Activated CD8-positive, alpha-beta memory T cell treated with anti-CD3 and anti-CD28 coated beads, Interleukin-2, amount 50 U/mL, for 1 hour (primary cell): ENCODE measurements around the gene SNAPC4.
"Not testable (repeated sequence)": the region's sequence is repeated elsewhere in the genome, so short reads cannot be mapped to it uniquely, and the experiment has no call there.

Experiments
- DNase-seq: peaks from one replicate; pipeline ENCODE4 v3.0.0-alpha.2; 2020; ENCODE audit errors: extremely low read depth

The SNAPC4 gene

GRCh38 chr9:136358016-136358415 lies 42.0 kb downstream of the SNAPC4 start:
- no peak for DNase-seq

GRCh38 chr9:136357202-136357725 lies 42.7 kb downstream of the SNAPC4 start:
- DNase-seq = no peak

GRCh38 chr9:136355616-136356557 lies 44.1 kb downstream of the SNAPC4 start:
- no peak for DNase-seq

GRCh38 chr9:136354592-136355085 lies 45.3 kb downstream of the SNAPC4 start:
- DNase-seq = no peak

- no peak for DNase-seq
Measured at GRCh38 chr9:136353757-136354488, 46.0 kb downstream of the SNAPC4 start.

GRCh38 chr9:136353088-136353487 lies 46.9 kb downstream of the SNAPC4 start:
- no peak for DNase-seq

- no peak for DNase-seq
Measured at GRCh38 chr9:136352682-136353081, 47.3 kb downstream of the SNAPC4 start.

- not testable (repeated sequence) for DNase-seq
Measured at GRCh38 chr9:136351868-136352267, 48.1 kb downstream of the SNAPC4 start.

GRCh38 chr9:136351252-136351800 lies 48.6 kb downstream of the SNAPC4 start:
- DNase-seq = no peak
